OCI-LY7 (cell line): ENCODE results near the gene ZNF827.

Source experiments
- CTCF ChIP-seq: fragments of 200-600 bp; sonication (generic); conservative IDR thresholded peaks from 2 replicates; pipeline ENCODE4 v1.5.1; 2014; ENCODE audit warnings: mild to moderate bottlenecking, antibody characterized with exemption, low read length, moderate library complexity, mixed read lengths
- EZH2phosphoT487 ChIP-seq: fragments of 200-600 bp; sonication (generic); IDR thresholded peaks from 2 replicates; pipeline ENCODE4 v1.6.1; 2018; ENCODE audit warnings: low read depth, borderline replicate concordance, mild to moderate bottlenecking, mixed run types, antibody characterized with exemption, low read length, moderate library complexity, mixed read lengths

GRCh38 chr4:145731028-145731427, 207.6 kb downstream of the ZNF827 start:
- TF ChIP-seq CTCF (no peak), EZH2phosphoT487 (no peak)
